HG02943 (cell line): ENCODE measurements around the gene PYGO2.

Source experiments
- ATAC-seq: cut with Tn5 transposase; IDR thresholded peaks from one replicate; pipeline ENCODE4 v1.9.1; 2021; ENCODE audit warnings: mild to moderate bottlenecking, low read depth, moderate library complexity; ENCODE audit not compliant: unreplicated experiment

Gene PYGO2, protein sequence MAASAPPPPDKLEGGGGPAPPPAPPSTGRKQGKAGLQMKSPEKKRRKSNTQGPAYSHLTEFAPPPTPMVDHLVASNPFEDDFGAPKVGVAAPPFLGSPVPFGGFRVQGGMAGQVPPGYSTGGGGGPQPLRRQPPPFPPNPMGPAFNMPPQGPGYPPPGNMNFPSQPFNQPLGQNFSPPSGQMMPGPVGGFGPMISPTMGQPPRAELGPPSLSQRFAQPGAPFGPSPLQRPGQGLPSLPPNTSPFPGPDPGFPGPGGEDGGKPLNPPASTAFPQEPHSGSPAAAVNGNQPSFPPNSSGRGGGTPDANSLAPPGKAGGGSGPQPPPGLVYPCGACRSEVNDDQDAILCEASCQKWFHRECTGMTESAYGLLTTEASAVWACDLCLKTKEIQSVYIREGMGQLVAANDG

DNA sequence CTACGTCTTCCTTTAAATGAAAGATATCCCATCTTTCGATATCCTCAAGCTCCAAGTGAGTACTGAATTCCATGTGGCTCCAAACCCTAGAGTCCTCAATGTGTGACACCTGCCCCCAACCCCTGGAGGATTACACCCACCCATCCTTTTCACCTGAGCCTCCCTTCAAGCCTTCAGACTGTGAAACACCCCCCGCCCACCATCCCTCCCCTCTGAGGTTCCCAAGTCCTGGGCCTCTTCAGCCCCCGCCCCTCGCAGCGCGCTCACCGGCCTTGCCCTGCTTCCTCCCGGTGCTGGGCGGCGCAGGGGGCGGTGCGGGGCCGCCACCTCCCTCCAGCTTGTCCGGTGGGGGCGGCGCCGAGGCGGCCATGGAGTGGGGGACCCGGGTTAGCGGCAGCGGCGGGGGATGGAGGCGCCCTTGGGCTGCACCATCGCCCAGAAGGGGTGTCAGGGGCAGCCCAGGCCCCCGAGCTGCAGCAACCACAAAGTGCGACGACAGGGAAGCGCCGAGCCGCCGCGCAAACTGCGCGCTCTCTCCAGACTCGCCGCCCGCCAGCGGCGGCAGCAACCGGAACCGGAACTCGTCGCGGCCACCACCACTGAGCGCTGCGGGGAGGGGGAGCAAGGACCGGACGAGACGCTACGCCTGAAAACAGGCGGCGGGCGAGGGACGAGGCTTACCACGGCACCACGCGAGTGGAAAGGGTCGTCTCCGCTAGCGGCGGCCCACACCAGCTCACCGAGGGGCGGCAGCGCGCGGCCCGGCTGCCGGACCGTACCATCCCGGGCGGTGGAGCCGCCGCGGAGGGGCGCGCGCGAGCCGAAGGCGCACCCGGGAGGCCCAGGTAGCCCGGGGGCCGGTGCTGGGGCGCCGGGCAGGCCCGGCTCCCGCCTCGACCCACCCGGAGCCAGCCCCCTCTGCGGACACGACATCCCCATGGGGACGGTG is at the start of gene PYGO2:
TSS of gene PYGO2 (minus strand) at position 576 of the 949 bp plus-strand sequence. CDS start at position 370, 206 bp downstream.
- peak; percentile 55 for ATAC-seq

DNA sequence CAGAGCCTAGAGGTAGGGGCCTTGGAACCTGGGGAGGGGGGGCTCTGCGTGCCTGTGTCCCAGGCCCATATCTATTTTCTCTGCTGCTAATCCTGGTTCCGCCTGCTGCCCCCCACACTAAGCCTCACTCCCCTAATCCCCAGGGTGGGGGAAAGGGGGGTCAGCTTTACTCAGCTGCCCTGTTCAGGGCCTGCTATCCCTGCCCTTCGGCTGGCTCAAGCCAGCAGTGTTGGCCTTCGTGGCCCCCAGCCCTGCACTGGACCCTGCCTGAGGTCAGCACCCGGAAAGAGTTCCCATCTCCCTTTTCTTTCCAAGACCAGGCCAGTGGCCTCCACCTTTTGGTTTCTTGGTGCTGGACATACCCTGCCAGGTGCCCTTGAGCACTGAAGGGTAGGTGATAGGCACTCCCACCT is 49.4 kb upstream of the PYGO2 start:
- ATAC-seq = no peak

DNA sequence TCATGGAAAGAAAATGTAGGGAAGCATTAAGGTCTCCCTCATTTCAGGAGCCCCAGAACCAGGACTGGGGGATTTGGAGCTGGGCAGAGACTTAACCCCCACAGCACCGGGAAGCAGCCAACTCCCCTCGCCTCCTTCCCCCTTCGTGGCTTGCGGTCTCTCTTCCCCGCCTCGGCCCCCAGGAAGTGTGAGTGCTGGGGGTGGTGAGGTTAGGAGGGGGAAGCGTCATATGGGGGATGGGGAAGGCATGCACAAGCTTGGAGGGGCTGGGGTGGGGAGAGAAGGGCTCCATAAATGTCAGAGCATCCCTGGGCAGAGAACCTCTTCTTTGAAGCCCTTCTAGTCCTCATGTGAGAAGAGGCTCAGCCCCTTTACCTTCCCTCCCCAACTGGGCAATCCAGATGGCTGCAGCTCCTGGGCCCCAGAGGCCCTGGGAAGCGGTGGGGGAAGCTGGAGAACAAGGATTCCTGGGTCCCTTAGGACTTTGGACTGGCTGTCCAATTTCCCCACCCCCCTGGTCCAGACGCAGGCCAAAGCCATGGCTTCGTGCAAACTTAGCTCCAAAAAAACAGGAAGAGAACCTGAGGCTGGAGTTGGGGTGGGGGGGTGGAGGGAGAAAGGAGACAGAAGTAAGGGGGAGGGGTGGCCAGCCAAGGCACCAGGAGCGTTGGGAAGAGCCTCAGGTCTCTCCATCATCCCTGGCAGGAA is 48.8 kb upstream of the PYGO2 start:
- no peak for ATAC-seq

DNA sequence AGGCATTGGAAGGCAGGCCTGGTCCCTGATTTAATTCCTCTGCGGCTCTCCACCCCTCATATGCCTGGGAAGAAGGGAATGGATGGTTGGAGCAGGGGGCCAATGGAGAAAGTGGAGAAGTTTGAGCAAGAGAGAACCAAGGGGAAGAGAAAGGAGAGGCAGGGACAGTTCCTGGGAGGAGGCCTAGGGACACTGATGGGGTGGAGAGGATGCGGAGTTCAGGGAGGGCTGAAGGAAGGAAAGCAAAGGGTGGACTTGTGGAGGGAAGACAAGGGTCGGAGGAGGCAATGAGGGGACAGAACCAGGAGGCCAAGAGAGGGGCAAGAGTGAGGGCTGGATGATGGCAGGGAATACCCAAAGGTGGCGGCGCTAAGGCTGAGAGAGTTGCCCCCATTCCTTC is 48.2 kb upstream of the PYGO2 start:
- ATAC-seq = no peak

DNA sequence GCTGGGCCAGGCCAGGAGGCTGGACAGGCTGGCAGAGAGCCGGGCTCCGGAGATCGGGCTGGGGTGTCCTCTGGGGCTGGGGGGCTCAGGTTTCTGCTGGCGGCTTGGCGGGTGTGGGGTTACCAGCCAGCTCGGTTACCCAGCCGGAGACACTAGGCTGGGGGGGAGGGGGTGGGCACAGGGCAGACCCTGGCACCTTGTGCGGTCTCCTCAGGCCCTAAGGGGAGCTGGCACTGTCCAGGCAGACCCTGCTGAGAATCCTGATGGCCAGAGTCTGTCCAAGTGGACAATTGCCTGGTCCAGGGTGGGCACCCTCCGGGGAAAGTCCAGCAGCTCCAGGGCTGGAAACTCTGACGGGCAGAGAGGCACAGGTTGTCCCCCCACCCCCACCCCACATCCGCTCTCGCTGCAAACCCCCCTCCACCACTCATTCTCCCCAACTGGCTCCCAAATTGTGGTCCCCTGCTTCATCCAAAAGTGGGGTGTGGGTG is 47.7 kb upstream of the PYGO2 start:
- ATAC-seq = no peak

DNA sequence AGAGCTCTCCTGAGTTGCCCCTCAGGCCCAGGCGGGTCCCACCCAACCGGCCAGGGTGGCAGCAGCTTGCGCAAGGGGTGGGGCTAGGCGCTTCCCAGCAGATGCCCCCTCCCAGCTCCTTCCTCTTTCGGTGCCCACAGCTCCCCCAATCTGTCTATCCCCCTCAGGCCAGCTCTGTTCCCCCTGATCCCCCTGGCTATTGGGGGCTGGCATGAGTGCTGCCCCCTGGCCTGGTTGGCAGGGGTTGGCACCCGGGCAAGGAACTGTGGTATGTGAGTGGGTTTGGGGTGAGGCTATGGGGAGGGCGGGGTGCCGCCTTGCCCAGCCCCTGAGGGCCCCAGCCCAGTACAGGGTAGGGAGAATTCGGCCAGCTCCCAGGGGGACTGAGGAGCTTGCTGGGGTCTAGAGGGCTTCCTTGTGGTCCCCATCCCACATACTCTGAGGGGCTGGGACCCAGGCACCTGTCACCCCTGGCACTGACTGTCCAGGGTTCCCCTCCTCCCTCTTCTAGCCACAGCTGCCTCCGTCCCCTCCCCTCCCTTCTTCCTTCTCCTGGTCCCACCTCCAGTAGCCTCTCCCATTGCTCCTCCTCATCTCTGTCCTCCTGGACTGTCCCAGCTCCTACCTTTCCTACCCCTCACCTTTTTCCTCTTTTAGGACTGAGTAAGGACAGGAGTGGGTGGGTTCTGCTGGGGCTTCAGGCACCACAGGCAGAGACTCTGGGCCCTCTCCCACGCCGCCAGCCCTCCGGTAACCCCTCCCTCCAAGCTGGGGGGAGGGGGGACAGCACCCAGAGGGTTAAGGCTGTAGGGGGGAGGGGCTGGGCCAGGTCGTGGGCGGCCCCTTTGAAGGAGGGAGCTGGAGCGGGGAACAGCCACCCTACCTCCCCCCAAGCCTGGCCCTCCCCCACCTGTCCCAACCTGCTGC is 46.7 kb upstream of the PYGO2 start:
- no peak for ATAC-seq

DNA sequence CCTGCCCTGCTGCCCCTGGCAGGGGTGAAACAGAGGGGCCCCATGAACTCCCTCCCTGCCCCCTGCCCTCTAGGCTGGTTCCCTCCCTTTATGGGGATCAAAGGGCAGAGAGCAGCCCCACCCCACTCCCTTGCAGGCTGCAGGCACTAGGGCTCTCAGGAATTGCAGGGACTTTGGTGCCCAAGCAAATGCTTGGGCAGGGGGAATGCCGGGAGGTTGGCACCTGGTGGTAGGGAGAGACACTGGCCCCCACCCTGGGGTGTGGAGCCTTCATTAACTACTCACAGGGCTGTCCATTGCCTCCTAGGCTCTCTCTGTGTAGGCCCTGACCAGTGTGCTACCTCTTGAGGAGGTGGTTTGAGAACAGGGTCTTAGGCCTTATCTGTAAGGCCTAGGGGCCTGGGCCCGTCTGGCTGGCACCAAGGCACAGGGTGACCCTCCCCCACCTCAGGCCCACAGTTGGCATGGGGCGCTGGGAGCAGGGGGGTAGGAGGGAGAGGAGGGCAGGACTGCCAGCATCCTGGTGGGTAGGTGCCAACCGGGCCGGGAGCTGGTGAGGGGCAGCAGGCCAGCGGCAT is 45.8 kb upstream of the PYGO2 start:
- no peak for ATAC-seq

DNA sequence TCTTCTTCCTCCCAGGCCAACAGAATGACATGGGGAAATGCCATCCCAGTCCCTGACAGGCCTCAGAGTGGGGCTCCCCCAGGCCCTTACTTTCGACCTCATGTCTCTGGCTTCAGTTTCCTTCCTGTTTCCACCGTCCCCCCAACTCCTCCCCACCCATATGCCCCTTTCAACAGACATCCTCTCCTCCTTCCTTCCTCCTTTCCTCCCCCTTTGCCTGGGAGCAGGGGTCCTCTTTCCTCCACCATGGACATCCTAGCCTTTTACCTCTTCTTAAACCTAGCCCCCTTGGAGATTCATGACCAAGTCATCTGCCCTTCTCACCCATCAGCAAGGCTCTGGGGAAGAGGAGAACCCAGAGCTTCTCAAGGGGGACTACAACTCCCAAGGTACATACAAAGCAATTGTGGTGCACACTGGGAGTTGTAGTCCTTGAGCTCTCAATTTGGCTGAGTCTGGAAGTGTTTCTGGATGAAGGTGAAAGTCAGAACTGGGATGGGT is 45.1 kb upstream of the PYGO2 start:
- ATAC-seq = no peak

DNA sequence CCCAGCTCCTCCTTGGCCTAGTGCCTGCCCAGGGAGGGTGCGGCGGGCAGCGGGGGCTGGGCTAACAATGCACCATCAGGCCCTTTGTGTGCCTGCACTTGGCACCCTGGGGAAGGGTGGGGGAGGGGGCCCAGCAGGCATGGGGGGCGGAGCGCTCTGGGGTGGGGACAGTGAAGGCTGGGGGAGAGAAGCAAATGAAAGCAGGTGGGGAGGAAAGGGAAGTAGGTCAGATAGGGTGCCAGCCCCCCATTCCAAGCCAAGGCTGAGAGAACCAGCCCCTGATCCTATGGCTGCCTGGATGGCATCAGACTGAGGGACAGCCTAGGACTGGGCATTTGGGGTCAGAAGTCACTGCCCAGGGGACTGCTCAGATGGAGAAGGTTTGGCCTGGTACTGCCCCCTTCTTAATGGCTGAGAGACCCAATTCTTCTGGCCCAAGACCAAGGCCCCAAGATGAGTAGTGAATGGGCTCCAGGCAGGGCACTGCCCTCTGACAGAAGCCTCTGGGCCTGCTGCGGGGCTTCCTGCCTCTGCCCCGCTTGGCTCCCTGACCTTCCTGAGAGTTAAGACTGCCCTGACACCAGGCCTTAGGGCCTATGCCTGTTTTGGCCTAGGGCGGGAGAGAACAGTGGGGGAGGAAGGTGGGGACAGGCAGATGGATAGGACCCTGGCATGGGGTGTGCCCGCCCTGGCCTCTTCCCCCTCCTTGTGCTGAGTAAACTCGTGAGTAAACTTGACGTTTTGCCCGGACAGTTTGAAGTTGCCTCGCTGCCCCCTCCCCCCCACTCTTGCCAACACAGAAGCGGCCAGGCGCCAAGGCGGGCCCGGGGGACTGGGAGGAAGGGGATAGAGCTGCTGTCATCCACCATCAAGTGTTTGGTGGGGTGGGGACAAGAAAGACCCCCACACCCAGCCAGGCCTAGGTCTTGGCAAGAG is 43.8 kb upstream of the PYGO2 start:
- ATAC-seq = no peak

DNA sequence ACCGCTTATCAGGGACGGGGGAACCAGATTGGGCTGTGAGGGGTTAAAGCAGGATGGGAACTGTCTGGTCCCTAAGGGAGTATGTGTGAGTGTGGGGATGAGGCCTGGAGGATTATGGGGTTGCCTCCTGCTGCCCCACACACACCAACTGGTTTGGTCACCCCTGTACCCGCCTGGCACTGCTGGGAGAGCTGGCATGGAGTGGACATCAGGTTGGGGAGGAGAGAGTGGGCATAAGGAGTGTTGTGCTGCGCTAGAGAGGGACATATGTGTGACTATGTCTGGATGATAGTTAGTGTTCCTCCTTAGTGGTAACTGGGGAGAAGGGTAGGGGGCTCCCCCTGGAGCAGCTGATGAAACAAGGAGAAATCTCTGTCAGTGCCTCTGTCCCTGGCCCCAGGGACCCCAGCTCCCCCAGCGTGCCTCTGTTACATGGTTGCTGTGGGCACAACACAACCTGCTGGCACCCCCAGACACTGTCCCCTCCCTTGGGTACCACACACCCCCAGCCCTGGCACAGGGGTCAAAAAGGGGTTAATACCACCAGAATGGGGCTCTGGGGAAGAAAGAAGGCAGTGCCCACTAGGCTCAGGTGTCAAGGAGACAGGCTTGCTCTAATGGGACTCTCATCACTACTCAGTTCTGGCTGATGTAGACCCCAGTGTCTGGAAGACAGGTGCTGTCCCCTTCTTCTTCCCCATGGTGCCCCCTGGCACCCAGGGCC is 42.9 kb upstream of the PYGO2 start:
- ATAC-seq = no peak

DNA sequence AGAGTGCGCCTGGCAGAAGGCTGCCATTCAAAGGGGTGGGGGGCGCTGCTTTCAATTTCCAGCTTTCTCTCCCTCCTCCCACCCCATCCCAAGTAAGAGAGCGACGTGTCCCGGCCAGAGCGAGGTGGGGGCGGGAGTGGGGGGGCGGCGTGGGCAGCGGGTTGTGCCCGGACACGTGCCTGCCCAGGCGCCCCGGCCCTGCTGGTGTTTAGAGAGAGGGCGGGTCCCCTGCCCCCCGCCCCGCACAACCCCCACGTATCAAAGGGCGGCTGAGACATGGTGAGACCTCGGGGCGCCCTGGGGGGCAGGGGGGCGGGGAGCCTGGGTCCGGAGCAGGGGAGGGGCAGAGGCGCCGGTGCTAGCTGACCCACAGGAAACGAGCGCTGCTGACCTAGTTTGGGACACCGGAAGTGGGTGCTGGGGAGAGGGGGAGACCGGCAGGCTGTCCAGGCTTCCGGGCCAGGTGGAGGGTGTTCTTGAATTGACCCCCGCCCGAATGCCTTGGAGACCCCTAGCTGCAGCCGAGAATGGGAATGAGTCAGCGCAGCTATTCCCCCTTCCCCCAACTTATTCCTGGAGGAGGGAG is 42.3 kb upstream of the PYGO2 start:
- ATAC-seq = no peak

DNA sequence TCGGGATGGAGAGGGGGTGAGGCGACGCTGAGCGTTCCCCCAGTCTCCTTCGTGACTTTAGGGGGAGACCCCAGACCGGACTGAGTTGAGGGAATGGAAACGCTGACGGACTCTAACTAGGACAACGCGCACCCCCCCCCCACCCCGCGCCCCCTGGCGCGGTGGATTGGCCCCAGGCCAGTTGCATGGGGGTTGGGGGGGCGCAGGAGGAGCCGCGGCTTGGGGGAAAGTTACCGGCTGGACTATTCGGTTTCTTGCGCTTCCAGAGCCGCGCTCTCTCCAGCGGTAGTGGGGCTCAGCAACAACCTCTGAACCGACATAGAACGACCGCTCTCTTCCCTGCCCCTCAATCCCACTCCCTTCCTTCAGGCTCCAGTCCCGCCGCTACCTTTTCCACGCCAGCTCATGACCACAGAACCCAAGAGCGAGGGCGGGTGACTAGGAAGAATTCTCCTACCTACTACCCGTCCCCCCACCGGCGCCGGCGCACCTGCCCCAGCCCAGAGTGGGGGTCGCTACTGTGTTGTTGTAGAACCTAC is 41.7 kb upstream of the PYGO2 start:
- ATAC-seq = no peak

DNA sequence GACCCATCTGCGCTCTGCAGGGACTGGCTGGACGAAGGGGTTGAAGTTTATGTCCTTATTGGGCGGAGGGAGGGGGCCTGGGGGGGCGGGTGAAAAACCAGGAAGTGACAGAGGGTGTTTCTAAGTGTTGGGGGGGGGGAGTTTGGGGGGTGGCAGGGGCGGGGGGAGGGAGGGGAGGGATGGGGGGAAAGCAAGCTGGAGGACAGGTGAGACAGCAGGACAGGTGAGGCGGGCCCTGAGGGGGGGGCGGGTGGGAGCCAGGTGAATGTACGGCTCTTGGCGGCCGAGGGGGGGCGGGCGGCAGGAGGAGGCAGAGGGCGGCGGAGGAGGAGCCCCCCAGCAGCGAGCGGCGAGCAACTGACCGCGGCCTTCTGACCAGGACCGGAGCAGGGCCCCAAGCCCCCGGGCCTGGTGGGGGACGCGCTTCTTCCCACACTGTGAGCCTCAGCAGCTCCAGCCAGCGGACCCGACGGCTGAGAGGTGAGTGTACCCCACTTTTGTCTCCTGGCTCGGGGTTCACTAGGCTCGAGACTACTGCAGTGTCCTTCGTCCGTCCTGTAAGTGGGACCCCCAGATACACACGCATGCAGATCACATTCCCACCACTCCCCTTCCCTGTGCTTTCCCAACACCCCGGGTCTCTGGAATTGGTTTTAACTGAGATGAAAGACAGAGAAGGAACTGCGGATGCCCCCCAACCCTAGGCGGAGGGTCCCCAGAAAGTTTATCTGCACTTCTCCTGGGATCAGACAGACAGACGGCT is 41.1 kb upstream of the PYGO2 start, which contains the start of gene ZBTB7B:
TSS of gene ZBTB7B (plus strand) at position 339 of the 763 bp plus-strand sequence. CDS start 11,859 bp downstream, outside the sequence.
- peak; percentile 1 for ATAC-seq

DNA sequence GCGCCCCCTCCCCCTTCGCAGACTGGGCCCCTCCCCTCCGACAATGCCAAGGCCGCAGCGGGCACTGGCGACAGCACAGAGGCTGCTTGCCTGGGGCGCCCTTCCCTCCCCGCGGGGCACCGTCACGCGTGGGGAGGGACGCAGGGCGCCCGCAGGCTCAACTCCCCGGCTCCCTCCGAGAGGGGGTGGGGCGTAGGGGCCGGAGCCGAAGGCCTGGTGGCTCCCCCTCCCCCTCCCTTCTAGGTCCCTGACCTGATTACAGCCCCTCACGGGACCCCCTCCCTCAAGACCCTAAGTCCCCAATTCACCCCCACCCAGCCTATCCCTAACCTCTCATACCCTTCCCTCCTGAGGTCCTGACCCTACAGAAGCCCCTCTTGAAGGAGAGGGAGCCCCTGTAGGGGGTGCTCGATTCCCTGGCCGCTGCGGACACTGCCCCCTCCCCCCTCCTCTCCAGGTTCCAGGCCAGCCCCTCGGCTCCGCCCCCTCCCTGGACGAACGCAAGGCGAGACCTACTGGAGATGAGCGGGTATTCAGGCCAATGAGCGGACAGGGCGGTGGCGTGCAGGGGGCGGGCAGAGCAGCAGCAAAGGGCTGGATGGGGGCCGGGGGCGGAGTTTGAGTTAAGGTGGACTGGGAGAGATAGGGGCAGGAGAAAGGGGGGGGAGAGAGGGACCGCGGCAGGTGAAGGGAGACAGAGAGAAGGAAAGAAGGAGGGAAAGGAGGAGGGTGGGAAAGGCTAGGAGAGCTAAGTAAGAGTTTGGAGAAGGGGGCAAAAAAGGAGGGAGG is 40.3 kb upstream of the PYGO2 start:
- peak; percentile 39 for ATAC-seq

DNA sequence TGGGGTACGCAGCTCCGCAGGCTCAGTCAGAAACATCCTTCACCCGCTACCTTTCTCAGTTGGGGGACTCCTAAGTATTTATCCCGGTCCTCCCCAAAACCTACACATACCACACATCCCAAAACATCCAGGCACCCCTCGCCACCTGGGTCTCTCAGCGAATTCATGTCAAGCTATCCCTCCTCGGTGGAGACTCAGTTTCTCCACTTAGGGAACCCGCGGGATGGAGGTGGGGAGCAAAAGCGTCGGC is 39.8 kb upstream of the PYGO2 start:
- ATAC-seq = no peak
